Measurements from ENCODE around the gene PIAS1.
"Not testable (repeated sequence)": the region's sequence is repeated elsewhere in the genome, so short reads cannot be mapped to it uniquely, and the experiment has no call there.

PIAS1 gene

GRCh38 chr15:68201879-68202261 lies 147.8 kb downstream of the PIAS1 start:
- TF ChIP-seq EZH2 (optimal IDR thresholded peaks at IDR 0.05; ENCODE audit: low read depth, low read length) = no peak
- no peak for TF ChIP-seq CTCF (IDR thresholded peaks at IDR 0.05; ENCODE audit: low read length)
- no peak for TF ChIP-seq EZH2phosphoT487 (IDR thresholded peaks at IDR 0.05; ENCODE audit: low read length)
- DNase-seq = no peak
- Histone ChIP-seq H3K4me1 (ENCODE audit: low read length) (peaks cover 54% of the 10 kb centered on the region), H3K27me3 (replicated peaks; ENCODE audit: insufficient read depth, low read length) (no peaks in the 10 kb centered on the region), H2AFZ (ENCODE audit: low read length) (no peak overlapping the region), H3K9me3 (replicated peaks; ENCODE audit: insufficient read depth, low read length) (no peaks in the 10 kb centered on the region), H3K4me2 (ENCODE audit: low read depth, low read length) (no peak overlapping the region), H3K36me3 (replicated peaks; ENCODE audit: insufficient read depth, low read length) (peaks cover 8% of the 10 kb centered on the region), H4K20me1 (ENCODE audit: insufficient read depth, low read length) (no peaks in the 10 kb centered on the region), H3F3A (ENCODE audit: insufficient read depth, low read length) (peaks cover 48% of the 10 kb centered on the region), H3K27ac (ENCODE audit: low read length) (peak overlapping the region; percentile 90; the same call in 1 of the 2 replicates), H3K4me3 (ENCODE audit: low read length) (no peak overlapping the region), H3K9me2 (replicated peaks; ENCODE audit: insufficient read depth, low read length) (no peaks in the 10 kb centered on the region), H3K9ac (ENCODE audit: low read length) (no peak overlapping the region), H3K79me2 (ENCODE audit: low read length) (peaks cover 97% of the 10 kb centered on the region)

- peaks cover 12% of the 10 kb centered on the region for H3K36me3 ChIP-seq (replicated peaks; ENCODE audit: insufficient read depth, low read length)
- not testable (repeated sequence) for H3K9me2 ChIP-seq (replicated peaks; ENCODE audit: insufficient read depth, low read length); H3K9me3 ChIP-seq (replicated peaks; ENCODE audit: insufficient read depth, low read length); H4K20me1 ChIP-seq (ENCODE audit: insufficient read depth, low read length); H2AFZ ChIP-seq (ENCODE audit: low read length); H3K27me3 ChIP-seq (replicated peaks; ENCODE audit: insufficient read depth, low read length); H3K4me3 ChIP-seq (ENCODE audit: low read length)
- peak; percentile 35 for DNase-seq
- H3K4me1 ChIP-seq (ENCODE audit: low read length) = peaks cover 58% of the 10 kb centered on the region
- peak overlapping the region; percentile 26; the same call in 1 of the 2 replicates for H3K9ac ChIP-seq (ENCODE audit: low read length)
- H3K79me2 ChIP-seq (ENCODE audit: low read length) = peaks cover 95% of the 10 kb centered on the region
- peaks cover 38% of the 10 kb centered on the region for H3F3A ChIP-seq (ENCODE audit: insufficient read depth, low read length)
- H3K4me2 ChIP-seq (ENCODE audit: low read depth, low read length) = peak overlapping the region; percentile 45; the same call in 1 of the 2 replicates
- peak overlapping the region; percentile 90 for H3K27ac ChIP-seq (ENCODE audit: low read length)
Measured at GRCh38 chr15:68202994-68203393, 148.9 kb downstream of the PIAS1 start.

- H3F3A ChIP-seq (ENCODE audit: insufficient read depth, low read length) = peaks cover 38% of the 10 kb centered on the region
- H4K20me1 ChIP-seq (ENCODE audit: insufficient read depth, low read length) = no peaks in the 10 kb centered on the region
- no peak for DNase-seq
- H3K27me3 ChIP-seq (replicated peaks; ENCODE audit: insufficient read depth, low read length) = no peaks in the 10 kb centered on the region
- H3K9me2 ChIP-seq (replicated peaks; ENCODE audit: insufficient read depth, low read length) = no peaks in the 10 kb centered on the region
- peaks cover 12% of the 10 kb centered on the region for H3K36me3 ChIP-seq (replicated peaks; ENCODE audit: insufficient read depth, low read length)
- H3K9ac ChIP-seq (ENCODE audit: low read length) = peak overlapping the region; percentile 26; the same call in 1 of the 2 replicates
- peak overlapping the region; percentile 90 for H3K27ac ChIP-seq (ENCODE audit: low read length)
- H3K4me2 ChIP-seq (ENCODE audit: low read depth, low read length) = peak overlapping the region; percentile 45; the same call in 1 of the 2 replicates
- TF ChIP-seq CTCF (IDR thresholded peaks at IDR 0.05; ENCODE audit: low read length) (no peak), EZH2 (optimal IDR thresholded peaks at IDR 0.05; ENCODE audit: low read depth, low read length) (no peak), EZH2phosphoT487 (IDR thresholded peaks at IDR 0.05; ENCODE audit: low read length) (no peak)
- no peak overlapping the region for H3K4me3 ChIP-seq (ENCODE audit: low read length)
- peaks cover 60% of the 10 kb centered on the region for H3K4me1 ChIP-seq (ENCODE audit: low read length)
- no peaks in the 10 kb centered on the region for H3K9me3 ChIP-seq (replicated peaks; ENCODE audit: insufficient read depth, low read length)
- H2AFZ ChIP-seq (ENCODE audit: low read length) = no peak overlapping the region
- H3K79me2 ChIP-seq (ENCODE audit: low read length) = peaks cover 95% of the 10 kb centered on the region
Measured at GRCh38 chr15:68203486-68203885, 149.4 kb downstream of the PIAS1 start.

GRCh38 chr15:68203956-68204355 lies 149.8 kb downstream of the PIAS1 start:
- Histone ChIP-seq H3K4me1 (ENCODE audit: low read length) (peaks cover 65% of the 10 kb centered on the region), H3K9ac (ENCODE audit: low read length) (peak overlapping the region; percentile 26; the same call in 1 of the 2 replicates)
- DNase-seq = no peak

More at GRCh38 chr15:68203956-68204355, 149.8 kb downstream of the PIAS1 start:
- Histone ChIP-seq H3K27me3 (replicated peaks; ENCODE audit: insufficient read depth, low read length) (no peaks in the 10 kb centered on the region), H3K4me3 (ENCODE audit: low read length) (no peak overlapping the region), H3F3A (ENCODE audit: insufficient read depth, low read length) (peaks cover 38% of the 10 kb centered on the region), H3K36me3 (replicated peaks; ENCODE audit: insufficient read depth, low read length) (peaks cover 14% of the 10 kb centered on the region), H3K27ac (ENCODE audit: low read length) (peak overlapping the region; percentile 90), H2AFZ (ENCODE audit: low read length) (no peak overlapping the region), H3K9me2 (replicated peaks; ENCODE audit: insufficient read depth, low read length) (no peaks in the 10 kb centered on the region), H3K9me3 (replicated peaks; ENCODE audit: insufficient read depth, low read length) (no peaks in the 10 kb centered on the region), H3K79me2 (ENCODE audit: low read length) (peaks cover 97% of the 10 kb centered on the region), H3K4me2 (ENCODE audit: low read depth, low read length) (peak overlapping the region; percentile 45; the same call in 1 of the 2 replicates), H4K20me1 (ENCODE audit: insufficient read depth, low read length) (no peaks in the 10 kb centered on the region)
- TF ChIP-seq CTCF (IDR thresholded peaks at IDR 0.05; ENCODE audit: low read length) = no peak
- no peak for TF ChIP-seq EZH2 (optimal IDR thresholded peaks at IDR 0.05; ENCODE audit: low read depth, low read length)
- no peak for TF ChIP-seq EZH2phosphoT487 (IDR thresholded peaks at IDR 0.05; ENCODE audit: low read length)
